ENCODE data around the gene NRN1L. TPM values are rescaled to one million over a fixed set of nuclear protein-coding genes. Genes with fewer than 3 reads are reported as not detected.

NRN1L gene
- total and polyA plus RNA-seq, 4 donors, result 1.1 to 5.8 (median 3.6) TPM

DNA sequence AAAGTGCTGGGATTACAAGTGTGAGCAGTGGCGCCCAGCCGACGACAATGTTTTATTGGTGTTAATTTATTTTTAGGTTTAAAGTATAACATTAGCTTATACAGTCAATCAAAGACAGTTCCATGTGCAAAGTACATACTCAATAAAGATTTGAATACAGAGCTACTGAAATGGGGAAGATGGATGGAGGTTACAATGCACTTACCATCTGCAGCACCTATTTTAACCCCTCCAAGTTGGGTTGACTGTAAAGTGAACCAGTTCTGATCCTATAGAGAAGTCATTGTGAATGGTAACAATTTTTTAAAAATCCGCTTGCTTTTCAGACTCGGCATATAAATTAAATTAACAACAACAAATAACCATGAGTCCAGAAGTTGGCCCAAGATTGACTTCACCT is 7.7 kb downstream of the NRN1L start:
- H3K9me3 ChIP-seq (ENCODE audit: control insufficient read depth in 4 of 4, insufficient read depth in 3 of 4, low read length in 3 of 4), result no peaks in the 10 kb centered on the region
- H3K27ac ChIP-seq (ENCODE audit: low read depth in 1 of 2, low read length in 1 of 2), result peak overlapping the region in 1 of 2 donors; percentile 73
- peak overlapping the region in 1 of 2 donors; percentile 85 for H3K9ac ChIP-seq (ENCODE audit: insufficient read depth in 1 of 2, low read length in 2 of 2)
- no peaks in the 10 kb centered on the region for H3K27me3 ChIP-seq (ENCODE audit: control insufficient read depth in 3 of 3, insufficient read depth in 3 of 3, low read length in 2 of 3)
- ATAC-seq (ENCODE audit: insufficient read depth, low FRiP score), result no peak
- H3K4me1 ChIP-seq (ENCODE audit: control insufficient read depth in 5 of 5, insufficient read depth in 5 of 5, low read length in 5 of 5), result peaks cover 4 to 17% (median 8%) of the 10 kb centered on the region in 5 donors
- DNase-seq, result no peak
- TF ChIP-seq, protein P1, sequence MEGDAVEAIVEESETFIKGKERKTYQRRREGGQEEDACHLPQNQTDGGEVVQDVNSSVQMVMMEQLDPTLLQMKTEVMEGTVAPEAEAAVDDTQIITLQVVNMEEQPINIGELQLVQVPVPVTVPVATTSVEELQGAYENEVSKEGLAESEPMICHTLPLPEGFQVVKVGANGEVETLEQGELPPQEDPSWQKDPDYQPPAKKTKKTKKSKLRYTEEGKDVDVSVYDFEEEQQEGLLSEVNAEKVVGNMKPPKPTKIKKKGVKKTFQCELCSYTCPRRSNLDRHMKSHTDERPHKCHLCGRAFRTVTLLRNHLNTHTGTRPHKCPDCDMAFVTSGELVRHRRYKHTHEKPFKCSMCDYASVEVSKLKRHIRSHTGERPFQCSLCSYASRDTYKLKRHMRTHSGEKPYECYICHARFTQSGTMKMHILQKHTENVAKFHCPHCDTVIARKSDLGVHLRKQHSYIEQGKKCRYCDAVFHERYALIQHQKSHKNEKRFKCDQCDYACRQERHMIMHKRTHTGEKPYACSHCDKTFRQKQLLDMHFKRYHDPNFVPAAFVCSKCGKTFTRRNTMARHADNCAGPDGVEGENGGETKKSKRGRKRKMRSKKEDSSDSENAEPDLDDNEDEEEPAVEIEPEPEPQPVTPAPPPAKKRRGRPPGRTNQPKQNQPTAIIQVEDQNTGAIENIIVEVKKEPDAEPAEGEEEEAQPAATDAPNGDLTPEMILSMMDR (IDR thresholded peaks at IDR 0.05; ENCODE audit: control extremely low read depth, extremely low read depth), result no peak
- WGBS, 2 donors, result 68 to 78% methylated on average over 5 of the region's 5 CpGs
- no peak overlapping the region for H3K4me3 ChIP-seq
- no peaks in the 10 kb centered on the region for H3K36me3 ChIP-seq (ENCODE audit: control insufficient read depth in 4 of 4, insufficient read depth in 4 of 4, low read length in 4 of 4)

DNA sequence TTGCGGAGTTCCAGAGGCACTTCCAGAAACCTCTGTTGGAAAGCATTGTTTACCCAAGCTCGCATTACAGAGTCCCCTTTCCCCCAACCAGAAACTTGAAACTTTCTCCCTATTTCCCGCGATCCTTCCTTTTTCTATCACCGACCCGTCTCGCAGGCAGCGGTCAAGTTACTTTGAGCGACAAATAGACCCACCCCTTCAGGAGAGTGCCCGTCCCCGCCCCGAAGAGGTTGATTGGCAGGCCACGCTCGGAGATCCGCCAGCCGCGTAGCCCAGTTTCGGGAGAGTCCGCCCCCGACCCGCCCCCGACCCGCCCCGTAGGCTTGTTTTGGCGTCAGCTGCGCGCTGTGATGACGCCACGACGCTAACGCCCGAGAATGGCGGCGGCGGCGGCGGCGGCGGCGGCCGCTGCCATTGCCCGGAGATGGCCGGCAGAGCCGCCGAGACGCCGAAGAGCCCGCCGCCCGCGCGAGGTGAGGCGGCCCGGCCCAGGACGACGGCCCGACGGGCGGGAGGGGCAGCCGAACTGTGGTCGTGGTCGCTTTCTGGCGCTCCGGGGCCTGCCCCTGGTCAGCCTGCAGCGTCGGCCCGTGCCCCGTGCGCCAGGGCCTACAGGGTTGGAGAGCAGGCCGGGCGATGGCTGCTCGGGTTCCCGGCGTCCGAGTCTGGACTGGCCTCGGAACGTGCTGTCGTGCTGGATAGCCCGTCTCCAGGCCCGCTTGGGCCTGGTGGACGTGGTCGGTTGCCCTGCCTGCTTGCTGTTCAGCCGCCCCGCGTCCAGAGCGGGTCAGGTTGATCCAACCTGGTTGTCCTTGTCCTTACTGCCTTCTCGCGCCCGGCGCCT is 8.4 kb downstream of the NRN1L start, which contains the start of gene PSKH1:
TSS of gene PSKH1 (plus strand) at position 356 of the 844 bp plus-strand sequence. CDS start 15,496 bp downstream, outside the sequence.
- DNase-seq (peak; percentile 98), ATAC-seq (ENCODE audit: insufficient read depth, low FRiP score) (peak; percentile 95)
- Histone ChIP-seq H3K36me3 (ENCODE audit: control insufficient read depth in 4 of 4, insufficient read depth in 4 of 4, low read length in 4 of 4) (no peaks in the 10 kb centered on the region), H3K4me3 (peak within 1 kb of the TSS; percentile 82), H3K27ac (ENCODE audit: low read depth in 1 of 2, low read length in 1 of 2) (peak within 1 kb of the TSS; percentile 95 to 100), H3K27me3 (ENCODE audit: control insufficient read depth in 3 of 3, insufficient read depth in 3 of 3, low read length in 2 of 3) (no peaks in the 10 kb centered on the region), H3K9ac (ENCODE audit: insufficient read depth in 1 of 2, low read length in 2 of 2) (peak within 1 kb of the TSS; percentile 94 to 95), H3K4me1 (ENCODE audit: control insufficient read depth in 5 of 5, insufficient read depth in 5 of 5, low read length in 5 of 5) (peaks cover 7 to 17% (median 8%) of the 10 kb centered on the region in 5 donors), H3K9me3 (ENCODE audit: control insufficient read depth in 4 of 4, insufficient read depth in 3 of 4, low read length in 3 of 4) (no peaks in the 10 kb centered on the region)
- TF ChIP-seq, protein P1 (IDR thresholded peaks at IDR 0.05; ENCODE audit: control extremely low read depth, extremely low read depth), result no peak
- 0 to 1% methylated on average over 49 to 90 of the region's 90 CpGs for WGBS, 2 donors

DNA sequence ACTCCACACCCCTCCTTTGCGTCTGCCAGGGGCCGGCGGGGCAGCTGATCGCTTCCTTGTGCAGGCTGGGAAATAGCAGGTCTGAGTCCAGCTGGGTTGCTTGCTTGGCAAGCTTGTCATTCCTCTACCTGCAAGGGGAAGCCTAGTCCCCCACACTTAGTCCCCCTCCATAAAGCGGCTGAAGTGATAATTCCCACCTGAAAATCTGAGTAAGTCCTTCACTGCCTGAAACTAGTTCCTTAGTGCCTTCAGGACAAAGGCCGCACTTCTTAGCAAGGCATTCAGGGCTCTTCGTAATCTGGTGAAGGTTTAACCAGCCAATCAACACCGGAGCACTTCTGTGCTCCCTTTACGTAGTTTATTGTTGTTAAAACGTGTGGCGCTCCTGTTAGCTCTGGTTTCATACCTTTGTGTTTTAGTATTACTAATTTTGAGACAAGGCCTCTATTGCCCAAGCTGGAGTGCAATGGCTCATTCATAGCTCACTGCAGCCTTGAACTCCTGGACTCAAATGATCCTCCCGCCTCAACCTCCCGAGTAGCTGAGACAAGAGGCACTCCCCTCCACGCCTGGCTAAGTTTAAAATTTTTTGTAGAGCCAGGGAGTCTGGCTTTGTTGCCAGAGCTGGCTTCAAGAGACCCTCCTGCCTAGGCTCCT is 9.2 kb downstream of the NRN1L start:
- H3K27me3 ChIP-seq (ENCODE audit: control insufficient read depth in 3 of 3, insufficient read depth in 3 of 3, low read length in 2 of 3), result no peaks in the 10 kb centered on the region
- peak overlapping the region; percentile 82 for H3K4me3 ChIP-seq
- H3K27ac ChIP-seq (ENCODE audit: low read depth in 1 of 2, low read length in 1 of 2), result peak overlapping the region; percentile 95 to 100
- no peak for ATAC-seq (ENCODE audit: insufficient read depth, low FRiP score)
- H3K9me3 ChIP-seq (ENCODE audit: control insufficient read depth in 4 of 4, insufficient read depth in 3 of 4, low read length in 3 of 4), result no peaks in the 10 kb centered on the region
- TF ChIP-seq, protein P1 (IDR thresholded peaks at IDR 0.05; ENCODE audit: control extremely low read depth, extremely low read depth), result no peak
- peak overlapping the region; percentile 94 to 95 for H3K9ac ChIP-seq (ENCODE audit: insufficient read depth in 1 of 2, low read length in 2 of 2)
- peaks cover 7 to 17% (median 8%) of the 10 kb centered on the region in 5 donors for H3K4me1 ChIP-seq (ENCODE audit: control insufficient read depth in 5 of 5, insufficient read depth in 5 of 5, low read length in 5 of 5)
- DNase-seq, result peak in 1 of 3 donors; percentile 31
- no peaks in the 10 kb centered on the region for H3K36me3 ChIP-seq (ENCODE audit: control insufficient read depth in 4 of 4, insufficient read depth in 4 of 4, low read length in 4 of 4)
- WGBS, 2 donors, result 25 to 31% methylated on average over 14 of the region's 14 CpGs

Data from lung (tissue), 12 donors.